OCI-LY1 (cell line): ENCODE measurements around the gene CRX.

Experiments used
- H2AFZ ChIP-seq: fragments of 200-600 bp; sonication (generic), shearing (Covaris generic); 2 replicates; pipeline ENCODE4 v1.6.0; 2014; ENCODE audit warnings: antibody characterized with exemption, mild to moderate bottlenecking, low read length
- H3F3A ChIP-seq: fragments of 200-600 bp; sonication (generic), shearing (Covaris generic); 2 replicates; pipeline ENCODE4 v1.6.0; 2014; ENCODE audit warnings: mild to moderate bottlenecking, antibody characterized with exemption, low read length, moderate library complexity; ENCODE audit not compliant: insufficient read depth
- H3K27ac ChIP-seq: fragments of 200-600 bp; sonication (generic); 2 replicates; pipeline ENCODE4 v1.5.1; 2014; ENCODE audit warnings: low read length, mixed run types, mild to moderate bottlenecking, low read depth; ENCODE audit not compliant: poor library complexity, severe bottlenecking
- H3K27me3 ChIP-seq: fragments of 200-600 bp; sonication (generic); 2 replicates; pipeline ENCODE4 v1.6.0; 2014; ENCODE audit warnings: antibody characterized with exemption, mild to moderate bottlenecking, low read length, moderate library complexity; ENCODE audit not compliant: insufficient read depth
- H3K36me3 ChIP-seq: fragments of 200-600 bp; sonication (generic); 2 replicates; pipeline ENCODE4 v1.6.1; 2014; ENCODE audit warnings: mild to moderate bottlenecking, antibody characterized with exemption, low read length, moderate library complexity, mixed read lengths; ENCODE audit not compliant: insufficient read depth
- H3K4me1 ChIP-seq: fragments of 200-600 bp; sonication (generic); 2 replicates; pipeline ENCODE4 v1.5.1; 2014; ENCODE audit warnings: mild to moderate bottlenecking, low read length, moderate library complexity; ENCODE audit not compliant: insufficient read depth, severe bottlenecking
- H3K4me2 ChIP-seq: fragments of 200-600 bp; sonication (generic), shearing (Covaris generic); 2 replicates; pipeline ENCODE4 v1.6.1; 2014; ENCODE audit warnings: low read length
- H3K4me3 ChIP-seq: fragments of 200-600 bp; sonication (generic); 2 replicates; pipeline ENCODE4 v1.5.1; 2014; ENCODE audit warnings: low read length, low read depth, mild to moderate bottlenecking, mixed read lengths; ENCODE audit not compliant: poor library complexity, severe bottlenecking
- H3K79me2 ChIP-seq: fragments of 200-600 bp; shearing (Covaris generic); 2 replicates; pipeline ENCODE4 v1.6.1; 2016; ENCODE audit warnings: mixed run types, low read length, mixed read lengths; ENCODE audit not compliant: insufficient read depth
- H3K9ac ChIP-seq: fragments of 200-600 bp; sonication (generic), shearing (Covaris generic); 2 replicates; pipeline ENCODE4 v1.6.1; 2014; ENCODE audit warnings: mild to moderate bottlenecking, low read length, mixed read lengths
- H3K9me2 ChIP-seq: fragments of 200-600 bp; sonication (generic), shearing (Covaris generic); 2 replicates; pipeline ENCODE4 v1.6.1; 2014; ENCODE audit warnings: low read depth, mild to moderate bottlenecking, low read length, mixed read lengths
- H3K9me3 ChIP-seq: fragments of 200-600 bp; shearing (Covaris generic); 2 replicates; pipeline ENCODE4 v1.6.1; 2014; ENCODE audit warnings: low read length, mixed read lengths
- H4K20me1 ChIP-seq: fragments of 200-600 bp; sonication (generic), shearing (Covaris generic); 2 replicates; pipeline ENCODE4 v1.6.0; 2016; ENCODE audit warnings: mild to moderate bottlenecking, low read length; ENCODE audit not compliant: insufficient read depth
- CTCF ChIP-seq: fragments of 200-600 bp; sonication (generic), shearing (Covaris generic); IDR thresholded peaks from 2 replicates; pipeline ENCODE4 v1.5.1; 2017; ENCODE audit warnings: mild to moderate bottlenecking, antibody characterized with exemption, low read length, moderate library complexity, mixed read lengths
- EZH2 ChIP-seq: fragments of 200-600 bp; sonication (generic), shearing (Covaris generic); IDR thresholded peaks from 2 replicates; pipeline ENCODE4 v1.8.0; 2017; ENCODE audit warnings: borderline replicate concordance, mixed run types, mild to moderate bottlenecking, antibody characterized with exemption, low read length, moderate library complexity, mixed read lengths

CRX gene

GRCh38 chr19:47778954-47779351 is 42.8 kb upstream of the CRX start:
- Histone ChIP-seq H3K27me3 (no peaks in the 10 kb centered on the region), H3K4me1 (peaks cover 12% of the 10 kb centered on the region), H3K79me2 (no peaks in the 10 kb centered on the region), H3K36me3 (peaks cover 15% of the 10 kb centered on the region; the same call in 1 of the 2 replicates), H3K9ac (peak overlapping the region; percentile 82), H3K4me3 (peak overlapping the region; percentile 83), H3K9me3 (no peaks in the 10 kb centered on the region), H3K27ac (no peak overlapping the region), H3K4me2 (peak overlapping the region; percentile 85), H3F3A (no peaks in the 10 kb centered on the region), H4K20me1 (no peaks in the 10 kb centered on the region), H3K9me2 (no peaks in the 10 kb centered on the region), H2AFZ (no peak overlapping the region)
- TF ChIP-seq EZH2 (no peak), CTCF (no peak)

- Histone ChIP-seq H3K27ac (no peak overlapping the region), H3K4me2 (peak overlapping the region; percentile 85), H3K9me2 (no peaks in the 10 kb centered on the region), H4K20me1 (no peaks in the 10 kb centered on the region), H3K4me1 (peaks cover 12% of the 10 kb centered on the region), H3F3A (no peaks in the 10 kb centered on the region), H3K36me3 (peaks cover 15% of the 10 kb centered on the region), H3K4me3 (peak overlapping the region; percentile 83), H3K27me3 (no peaks in the 10 kb centered on the region), H3K9ac (peak overlapping the region; percentile 82; the same call in 1 of the 2 replicates), H3K9me3 (no peaks in the 10 kb centered on the region), H2AFZ (no peak overlapping the region), H3K79me2 (no peaks in the 10 kb centered on the region)
- TF ChIP-seq EZH2 (no peak), CTCF (no peak)
Measured at GRCh38 chr19:47779524-47780214, 42.1 kb upstream of the CRX start.

- Histone ChIP-seq H3K79me2 (no peaks in the 10 kb centered on the region), H3K4me2 (peak overlapping the region; percentile 85; the same call in 1 of the 2 replicates)
Measured at GRCh38 chr19:47780215-47780551, 41.6 kb upstream of the CRX start.

More at GRCh38 chr19:47780215-47780551, 41.6 kb upstream of the CRX start:
- Histone ChIP-seq H3K4me3 (peak overlapping the region; percentile 83), H3K36me3 (peaks cover 15% of the 10 kb centered on the region), H3K4me1 (peaks cover 12% of the 10 kb centered on the region), H3K9me3 (no peaks in the 10 kb centered on the region), H3K9me2 (no peaks in the 10 kb centered on the region), H4K20me1 (no peaks in the 10 kb centered on the region), H2AFZ (no peak overlapping the region), H3F3A (no peaks in the 10 kb centered on the region), H3K27me3 (no peaks in the 10 kb centered on the region), H3K27ac (no peak overlapping the region), H3K9ac (no peak overlapping the region)
- TF ChIP-seq EZH2 (no peak), CTCF (no peak)
